H1 (cell line): ENCODE results near the gene SARS2.

Experiments
- CTCF ChIP-seq, 3 experiments: IDR thresholded peaks; 1 replicate in 2 of 3; 2 replicates in 1 of 3; pipeline versions ENCODE4 v1.5.1 to v1.6.1; 2011; ENCODE audit warnings: low read length in 3 of 3, mild to moderate bottlenecking in 3 of 3, inconsistent platforms in 2 of 3, low read depth in 1 of 3, moderate library complexity in 1 of 3; ENCODE audit not compliant: insufficient read depth in 1 of 3; ENCODE audit errors: control extremely low read depth in 1 of 3
- MAX ChIP-seq: IDR thresholded peaks from 2 replicates; pipeline ENCODE4 v1.6.1; 2012; ENCODE audit warnings: inconsistent platforms
- POLR2A ChIP-seq, 2 experiments: IDR thresholded peaks; 1 replicate in 1 of 2; 2 replicates in 1 of 2; pipeline ENCODE4 v1.6.1; 2011; ENCODE audit warnings: low read depth in 2 of 2, low read length in 2 of 2, mild to moderate bottlenecking in 2 of 2; ENCODE audit errors: control extremely low read depth in 1 of 2
- RAD21 ChIP-seq, 2 experiments: IDR thresholded peaks in 1 of 2; conservative IDR thresholded peaks in 1 of 2; 2 replicates each; pipeline ENCODE4 v1.6.1; 2011; ENCODE audit warnings: low read depth in 2 of 2, low read length in 2 of 2, improper control_type of control experiment in 1 of 2, inconsistent platforms in 1 of 2, mild to moderate bottlenecking in 1 of 2, moderate library complexity in 1 of 2
- SIN3A ChIP-seq, 2 experiments: IDR thresholded peaks in 1 of 2; conservative IDR thresholded peaks in 1 of 2; 2 replicates each; pipeline ENCODE4 v1.6.1; 2011 to 2012; ENCODE audit warnings: low read length in 2 of 2, improper control_type of control experiment in 1 of 2, low read depth in 1 of 2, mild to moderate bottlenecking in 1 of 2

- no peak for TF ChIP-seq POLR2A (IDR thresholded peaks at IDR 0.05; ENCODE audit: control extremely low read depth in 1 of 2, low read depth in 2 of 2, low read length in 2 of 2)
- TF ChIP-seq CTCF (IDR thresholded peaks at IDR 0.05; ENCODE audit: control extremely low read depth in 1 of 3, insufficient read depth in 1 of 3, low read depth in 1 of 3, low read length in 3 of 3): no peak
- no peak for TF ChIP-seq MAX
- TF ChIP-seq SIN3A (conservative IDR thresholded peaks at IDR 0.05 in 1 of 2, IDR thresholded peaks at IDR 0.05 in 1 of 2; ENCODE audit: low read depth in 1 of 2, low read length in 2 of 2): no peak
- TF ChIP-seq RAD21 (IDR thresholded peaks at IDR 0.05 in 1 of 2, conservative IDR thresholded peaks at IDR 0.05 in 1 of 2; ENCODE audit: low read depth in 2 of 2, low read length in 2 of 2): no peak
Measured at GRCh38 chr19:38931521-38931793, 894 bp upstream of the SARS2 start.
